Endothelial cell of umbilical vein (primary cell): Measurements from ENCODE around the gene ERO1B.

Source experiments
- EZH2 ChIP-seq: IDR thresholded peaks from 2 replicates; pipeline ENCODE4 v1.6.1; 2012; ENCODE audit warnings: borderline replicate concordance, low read depth, mild to moderate bottlenecking, moderate library complexity, low read length, inconsistent platforms; ENCODE audit not compliant: severe bottlenecking
- GATA2 ChIP-seq: IDR thresholded peaks from 2 replicates; pipeline ENCODE4 v1.7.0; 2011; ENCODE audit warnings: low read depth, mild to moderate bottlenecking, moderate library complexity, mixed read lengths, low read length; ENCODE audit not compliant: insufficient read length, insufficient read depth
- JUN ChIP-seq: IDR thresholded peaks from 2 replicates; pipeline ENCODE4 v1.6.1; 2011; ENCODE audit warnings: borderline replicate concordance, low read depth; ENCODE audit not compliant: insufficient read length, insufficient read depth
- MYC ChIP-seq: IDR thresholded peaks from one replicate; pipeline ENCODE4 v1.6.1; 2011; ENCODE audit warnings: mild to moderate bottlenecking, low read depth, low read length
- POLR2A ChIP-seq: IDR thresholded peaks from 2 replicates; pipeline ENCODE4 v1.6.1; 2012; ENCODE audit warnings: low read depth, mild to moderate bottlenecking, control low read depth, low read length
- TF ChIP-seq, protein P1 (sequence below), 2 donors: IDR thresholded peaks; 1 replicate in 1 of 2; 2 replicates in 1 of 2; pipeline ENCODE4 v1.5.1; 2011; ENCODE audit warnings: low read length in 2 of 2, mild to moderate bottlenecking in 2 of 2, moderate library complexity in 2 of 2, control low read depth in 1 of 2, inconsistent platforms in 1 of 2, low read depth in 1 of 2; ENCODE audit not compliant: insufficient read depth in 1 of 2; ENCODE audit errors: extremely low read depth in 1 of 2
- TF ChIP-seq, protein P2 (sequence below): IDR thresholded peaks from 2 replicates; pipeline ENCODE4 v1.6.1; 2011; ENCODE audit not compliant: insufficient read depth, insufficient read length

DNA sequence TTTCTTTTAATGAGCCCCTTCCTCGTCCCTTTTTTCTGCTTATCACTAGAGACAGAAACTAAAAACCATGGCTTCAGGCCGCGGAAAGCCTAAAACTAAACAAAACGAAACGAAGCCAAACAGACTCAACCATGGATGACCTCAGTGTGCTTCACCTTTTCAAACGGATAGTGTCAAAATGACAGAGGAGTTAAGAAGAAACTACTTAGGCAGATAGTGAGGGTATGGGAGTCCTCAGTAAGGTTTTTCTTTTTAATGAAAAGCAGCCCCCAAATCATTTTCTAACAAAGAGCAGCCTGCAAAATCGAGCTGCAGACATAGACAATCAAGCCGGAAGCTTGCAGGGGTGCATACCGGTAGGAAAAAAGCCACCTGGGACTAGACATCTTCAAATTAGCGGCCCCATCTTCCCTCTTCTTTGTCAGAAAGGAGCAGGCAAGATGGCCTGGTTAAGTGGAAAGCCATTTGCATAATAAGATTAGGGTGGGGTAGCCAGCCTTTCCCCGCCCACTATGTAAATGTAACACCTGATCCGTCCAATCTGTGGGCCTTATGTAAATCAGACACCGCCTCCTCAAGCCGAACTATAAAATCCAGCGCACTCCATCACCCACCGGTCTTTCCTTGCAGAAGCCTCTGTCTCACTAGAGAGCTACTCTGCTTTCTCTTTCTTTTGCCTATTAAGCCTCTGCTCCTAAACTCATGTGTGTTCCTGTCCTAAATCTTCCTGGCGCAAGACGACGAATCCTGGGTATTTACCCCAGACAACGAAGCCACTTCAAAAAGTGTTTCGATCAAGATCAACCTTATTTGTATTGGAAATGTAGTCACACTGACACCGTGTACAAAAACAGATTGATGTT, 6.2 kb upstream of the ERO1B start:
- TF ChIP-seq EZH2 (no peak), GATA2 (no peak), POLR2A (no peak), MYC (no peak), JUN (no peak)
- TF ChIP-seq, protein P1, sequence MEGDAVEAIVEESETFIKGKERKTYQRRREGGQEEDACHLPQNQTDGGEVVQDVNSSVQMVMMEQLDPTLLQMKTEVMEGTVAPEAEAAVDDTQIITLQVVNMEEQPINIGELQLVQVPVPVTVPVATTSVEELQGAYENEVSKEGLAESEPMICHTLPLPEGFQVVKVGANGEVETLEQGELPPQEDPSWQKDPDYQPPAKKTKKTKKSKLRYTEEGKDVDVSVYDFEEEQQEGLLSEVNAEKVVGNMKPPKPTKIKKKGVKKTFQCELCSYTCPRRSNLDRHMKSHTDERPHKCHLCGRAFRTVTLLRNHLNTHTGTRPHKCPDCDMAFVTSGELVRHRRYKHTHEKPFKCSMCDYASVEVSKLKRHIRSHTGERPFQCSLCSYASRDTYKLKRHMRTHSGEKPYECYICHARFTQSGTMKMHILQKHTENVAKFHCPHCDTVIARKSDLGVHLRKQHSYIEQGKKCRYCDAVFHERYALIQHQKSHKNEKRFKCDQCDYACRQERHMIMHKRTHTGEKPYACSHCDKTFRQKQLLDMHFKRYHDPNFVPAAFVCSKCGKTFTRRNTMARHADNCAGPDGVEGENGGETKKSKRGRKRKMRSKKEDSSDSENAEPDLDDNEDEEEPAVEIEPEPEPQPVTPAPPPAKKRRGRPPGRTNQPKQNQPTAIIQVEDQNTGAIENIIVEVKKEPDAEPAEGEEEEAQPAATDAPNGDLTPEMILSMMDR (IDR thresholded peaks at IDR 0.05; ENCODE audit: extremely low read depth in 1 of 2, insufficient read depth in 1 of 2, low read depth in 1 of 2, low read length in 2 of 2), result no peak
- TF ChIP-seq, protein P2, sequence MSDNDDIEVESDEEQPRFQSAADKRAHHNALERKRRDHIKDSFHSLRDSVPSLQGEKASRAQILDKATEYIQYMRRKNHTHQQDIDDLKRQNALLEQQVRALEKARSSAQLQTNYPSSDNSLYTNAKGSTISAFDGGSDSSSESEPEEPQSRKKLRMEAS, result no peak
